Measurements from ENCODE around the gene SASH1. TPM values are rescaled to one million over a fixed set of nuclear protein-coding genes. Genes with fewer than 3 reads are reported as not detected.

SASH1 gene
- total and polyA plus RNA-seq, 2 donors (not counting 3 experiments of a cell fraction or from before 2014, with no cell fraction given): 18.5 to 103 TPM

DNA sequence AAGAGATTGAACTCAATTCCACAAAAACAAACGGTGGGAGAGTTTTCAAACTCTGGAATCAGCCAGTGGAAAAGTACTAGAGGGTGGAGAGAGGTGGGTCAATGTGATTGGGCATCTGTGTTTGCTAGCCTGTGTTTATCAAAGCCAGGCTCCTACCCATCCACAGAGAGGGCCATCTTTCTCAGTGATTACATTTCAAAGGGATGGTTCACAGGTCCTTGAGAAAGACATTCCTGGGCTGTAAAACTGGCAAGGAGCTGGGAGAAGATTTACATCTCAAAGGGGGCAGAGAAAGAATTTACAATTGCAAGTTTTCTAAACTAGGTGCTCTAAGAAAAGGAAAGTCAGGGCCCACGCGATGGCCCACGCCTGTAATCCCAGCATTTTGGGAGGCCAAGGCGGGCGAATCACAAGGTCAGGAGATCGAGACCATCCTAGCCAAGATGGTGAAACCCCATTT, 257.4 kb downstream of the SASH1 start:
- TF ChIP-seq POLR2A (IDR thresholded peaks at IDR 0.05; ENCODE audit: low read depth, low read length) (no peak), GATA2 (IDR thresholded peaks at IDR 0.05; ENCODE audit: insufficient read depth, insufficient read length, low read depth, low read length) (no peak), POLR2AphosphoS5 (IDR thresholded peaks at IDR 0.05; ENCODE audit: insufficient read depth, low read depth, low read length) (no peak), MYC (IDR thresholded peaks at IDR 0.05; ENCODE audit: low read depth, low read length) (no peak), FOS (IDR thresholded peaks at IDR 0.05; ENCODE audit: borderline replicate concordance, insufficient read depth, low read length) (no peak)
- TF ChIP-seq, protein P1, sequence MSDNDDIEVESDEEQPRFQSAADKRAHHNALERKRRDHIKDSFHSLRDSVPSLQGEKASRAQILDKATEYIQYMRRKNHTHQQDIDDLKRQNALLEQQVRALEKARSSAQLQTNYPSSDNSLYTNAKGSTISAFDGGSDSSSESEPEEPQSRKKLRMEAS (IDR thresholded peaks at IDR 0.05; ENCODE audit: insufficient read depth, insufficient read length): no peak
- no peaks in the 10 kb centered on the region for H3K4me1 ChIP-seq (ENCODE audit: control insufficient read depth, extremely low read depth, insufficient read depth, low read length)
- no peak overlapping the region for H3K4me2 ChIP-seq (ENCODE audit: insufficient read depth, low read length)
- dilution Hi-C loops (cut with MboI; ENCODE audit: extremely low pct_ligation_motif_present, low sequenced_read_pairs): no loop called here
- BruUV-seq (replicated peaks): no TSS peak
- no peaks in the 10 kb centered on the region for H3K27me3 ChIP-seq (ENCODE audit: control insufficient read depth in 2 of 2, insufficient read depth in 2 of 2, low read length in 2 of 2)
- no peak for FAIRE-seq
- intact Hi-C loops (cut with micrococcal nuclease): no loop called here
- no peaks in the 10 kb centered on the region for H3K9me3 ChIP-seq (replicated peaks; ENCODE audit: control insufficient read depth, insufficient read depth, low read length)
- H3K9ac ChIP-seq (replicated peaks; ENCODE audit: extremely low read depth, insufficient read depth, low read length): no peak overlapping the region
- no peak overlapping the region for H3K27ac ChIP-seq (ENCODE audit: insufficient read depth, low read depth, low read length)
- no peak overlapping the region for H2AFZ ChIP-seq (ENCODE audit: low read depth, low read length)
- no peaks in the 10 kb centered on the region for H3K79me2 ChIP-seq (ENCODE audit: control insufficient read depth, insufficient read depth, low read length)
- H3K4me3 ChIP-seq (replicated peaks in 1 of 3; ENCODE audit: insufficient read depth in 1 of 3, low read depth in 1 of 3, low read length in 3 of 3): no peak overlapping the region
- ChIA-PET POLR2A (no interaction called here), CTCF (interaction anchor here (0.6 kb wide), 1 partner anchor 280 kb away, joined by 3 read pairs; no protein-coding TSS in a partner anchor)
- H3K36me3 ChIP-seq (ENCODE audit: control insufficient read depth in 2 of 2, extremely low read depth in 1 of 2, insufficient read depth in 2 of 2, low read length in 2 of 2): no peaks in the 10 kb centered on the region
- H3K9me1 ChIP-seq (replicated peaks; ENCODE audit: control insufficient read depth, extremely low read depth, insufficient read depth, low read length): no peaks in the 10 kb centered on the region
- H4K20me1 ChIP-seq (replicated peaks; ENCODE audit: control insufficient read depth, extremely low read depth, insufficient read depth, low read length): no peaks in the 10 kb centered on the region
- no peak for DNase-seq (ENCODE audit: low read depth, low spot score)

Small RNA genes within 50 kb of the gene (small RNA-seq; reads per million reads assigned to genes)
- gene SNRPEP6 (ENCODE audit: insufficient read depth, insufficient read length, low read depth, low replicate concordance): not detected

Measured in endothelial cell of umbilical vein (primary cell).